K562 (cell line): ENCODE measurements around the gene ORMDL2. TPM values are rescaled to one million over a fixed set of nuclear protein-coding genes. Genes with fewer than 3 reads are reported as not detected.
A peak's percentile ranks its signal among the peaks of the same experiment; 100 is the strongest.

Experiments
- ATAC-seq: fragments of 200-7000 bp; cut with Tn5 transposase; 3 replicates; pipeline ENCODE4 v1.9.1; 2020; ENCODE audit warnings: moderate library complexity
- BruUV-seq: library from RNA; stranded (reverse); fragments of 400-500 nt; replicated peaks from 2 replicates; lab custom pipeline; 2021; lab: Mats Ljungman, UMichigan
- CTCF ChIA-PET: fragments of 300-600 bp; formaldehyde crosslinking; extraction: SDS; loops from one replicate; lab custom pipeline; 2021; ENCODE audit warnings: low intra/inter-chr PET ratio; lab: Yijun Ruan, JAX
- POLR2A ChIA-PET: fragments of 300-600, 350-650 bp; sonication (Branson Sonifier 250); formaldehyde crosslinking; extraction: SDS; loops from one replicate; lab custom pipeline; 2021; ENCODE audit warnings: antibody characterized with exemption, inconsistent platforms; lab: Yijun Ruan, JAX
- DNase-seq, 4 experiments: peaks; one replicate each; pipeline versions ENCODE4 v3.0.0 to v3.0.0-alpha.2; 2011 to 2018; ENCODE audit warnings: low spot score in 3 of 4, mixed read lengths in 3 of 4; ENCODE audit errors: extremely low read depth in 1 of 4
- FAIRE-seq: peaks from 2 replicates; lab custom pipeline; 2011; peaks lifted over from hg19 to GRCh38; lab: Jason Lieb, UNC
- H2AFZ ChIP-seq: 2 replicates; pipeline ENCODE4 v1.6.0; 2011; ENCODE audit warnings: low read depth, low read length, control low read depth, inconsistent platforms
- H3K27ac ChIP-seq: fragments of 200-600 bp; 3 replicates; pipeline ENCODE4 v1.8.0; 2011; ENCODE audit warnings: low read depth, mild to moderate bottlenecking, control low read depth, inconsistent platforms, low read length, moderate library complexity, mixed read lengths; ENCODE audit errors: extremely low read depth
- H3K27me3 ChIP-seq, 2 experiments: fragments of 300-600 bp in 1 of 2; 2 replicates in 1 of 2; 3 replicates in 1 of 2; pipeline versions ENCODE4 v1.6.0 to v1.8.0; 2011; ENCODE audit warnings: inconsistent platforms in 2 of 2, low read length in 2 of 2, mild to moderate bottlenecking in 1 of 2, mixed read lengths in 1 of 2, moderate library complexity in 1 of 2; ENCODE audit not compliant: control insufficient read depth in 2 of 2, insufficient read depth in 2 of 2
- H3K36me3 ChIP-seq: fragments of 300-600 bp; 3 replicates; pipeline ENCODE4 v1.8.0; 2011; ENCODE audit warnings: mild to moderate bottlenecking, low read length, inconsistent platforms; ENCODE audit not compliant: control insufficient read depth, insufficient read depth
- H3K4me1 ChIP-seq, 2 experiments: fragments of 200-600 bp in 1 of 2; replicated peaks in 1 of 2; 2 replicates in 1 of 2; 3 replicates in 1 of 2; pipeline versions ENCODE4 v1.5.1 to v1.8.0; 2011; ENCODE audit warnings: inconsistent platforms in 2 of 2, low read length in 2 of 2, mild to moderate bottlenecking in 1 of 2, mixed read lengths in 1 of 2, moderate library complexity in 1 of 2; ENCODE audit not compliant: control insufficient read depth in 2 of 2, insufficient read depth in 2 of 2
- H3K4me2 ChIP-seq: 2 replicates; pipeline ENCODE4 v1.6.1; 2011; ENCODE audit warnings: low read length, control low read depth, inconsistent platforms, mixed read lengths; ENCODE audit not compliant: insufficient read depth
- H3K4me3 ChIP-seq: fragments of 200-600 bp; sonication (generic), shearing (Covaris generic); 2 replicates; pipeline ENCODE4 v1.5.1; 2016; ENCODE audit warnings: control low read depth, inconsistent platforms
- H3K79me2 ChIP-seq: fragments of 200-600 bp; 3 replicates; pipeline ENCODE4 v1.8.0; 2011; ENCODE audit warnings: low read length, inconsistent platforms; ENCODE audit not compliant: control insufficient read depth, insufficient read depth
- H3K9ac ChIP-seq, 2 experiments: 2 replicates each; pipeline versions ENCODE4 v1.6.0 to v1.6.1; 2011; ENCODE audit warnings: low read depth in 2 of 2, low read length in 2 of 2, control low read depth in 1 of 2, inconsistent platforms in 1 of 2, mild to moderate bottlenecking in 1 of 2, mixed read lengths in 1 of 2; ENCODE audit not compliant: insufficient read depth in 1 of 2
- H3K9me1 ChIP-seq: one replicate; pipeline ENCODE4 v1.6.0; 2011; ENCODE audit warnings: inconsistent platforms, mild to moderate bottlenecking, low read length, moderate library complexity; ENCODE audit not compliant: control insufficient read depth, insufficient read depth
- H3K9me3 ChIP-seq: replicated peaks from 2 replicates; pipeline ENCODE4 v1.5.1; 2011; ENCODE audit warnings: low read depth, low read length, inconsistent platforms; ENCODE audit not compliant: control insufficient read depth, insufficient read depth
- H4K20me1 ChIP-seq: replicated peaks from 2 replicates; pipeline ENCODE4 v1.6.1; 2011; ENCODE audit warnings: low read length, inconsistent platforms, mixed read lengths; ENCODE audit not compliant: control insufficient read depth, insufficient read depth
- C11orf30 ChIP-seq: fragments of 450-650 bp; IDR thresholded peaks from 2 replicates; pipeline ENCODE4 v1.6.1; 2016; ENCODE audit warnings: low read depth, mild to moderate bottlenecking
- FOSL1 ChIP-seq: fragments of 200-800 bp; sonication (Bioruptor generic); conservative IDR thresholded peaks from 2 replicates; pipeline ENCODE4 v1.6.1; 2016; ENCODE audit warnings: missing genetic modification characterization, missing compliant biosample characterization
- POLR2G ChIP-seq: fragments of 200-400 bp; formaldehyde crosslinking; IDR thresholded peaks from 2 replicates; pipeline ENCODE4 v1.6.1; 2017; ENCODE audit warnings: low read depth, mild to moderate bottlenecking, antibody characterized with exemption, low read length, moderate library complexity
- STAG1 ChIP-seq: sonication (generic); formaldehyde crosslinking; IDR thresholded peaks from 2 replicates; pipeline ENCODE4 v1.5.0; 2020; ENCODE audit warnings: missing genetic modification reagents, borderline replicate concordance
- TBP ChIP-seq: optimal IDR thresholded peaks from 2 replicates; pipeline ENCODE3; 2011; ENCODE audit warnings: low read depth, low read length, improper control_type of control experiment
- TRIM24 ChIP-seq, 2 experiments: fragments of 450-650 bp; IDR thresholded peaks; 2 replicates each; pipeline ENCODE4 v1.6.1; 2016
- ZBTB2 ChIP-seq: fragments of 450-650 bp; IDR thresholded peaks from 2 replicates; pipeline ENCODE4 v1.6.1; 2016; ENCODE audit warnings: antibody characterized with exemption
- ZNF280B ChIP-seq: fragments of 250-450 bp; sonication (Bioruptor Pico); IDR thresholded peaks from 2 replicates; pipeline ENCODE4 v1.5.1; 2021; ENCODE audit warnings: mild to moderate bottlenecking
- WGBS: fragments of 100-300 bp; shearing (Covaris generic); methylation state at CpG from one replicate; pipeline ENCODE4 v1.1.6; 2016; ENCODE audit warnings: low coverage, mixed read lengths; ENCODE audit not compliant: insufficient coverage; ENCODE audit errors: missing lambda C conversion rate; 5-methylcytosine and 5-hydroxymethylcytosine counted together
- in situ Hi-C: fragments of 300-500 bp; cut with MboI; formaldehyde crosslinking; loops from 4 replicates; pipeline ENCODE4 v1.15.0; 2018; ENCODE audit warnings: inconsistent platforms, mixed read lengths
- intact Hi-C: fragments of 100-400 bp; cut with micrococcal nuclease; formaldehyde crosslinking; loops from 2 replicates; pipeline ENCODE4 v1.14.2; 2022
- polyA plus RNA-seq, 8 experiments: library from polyadenylated mRNA; depleted of rRNA in 4 of 8; stranded (reverse) in 5 of 8; unstranded in 3 of 8; fragments of >200 nt; fragmentation: Nextera tagmentation in 2 of 8; fragmentation: Illumina TruSeq in 1 of 8; extraction: Ambion mirVana in 2 of 8; extraction: Trizol in 1 of 8; gene quantifications; 2 replicates each; pipeline versions ENCODE4 v1.2.1 to v1.2.3, GENCODE V29; 2011 to 2014; ENCODE audit warnings: inconsistent platforms in 1 of 8, missing spikeins in 1 of 8
- total RNA-seq, 7 experiments: library from RNA; depleted of rRNA in 6 of 7; stranded (reverse); fragments of >200 nt in 6 of 7; fragmentation: Illumina TruSeq in 2 of 7; extraction: Trizol in 2 of 7; gene quantifications; 2 replicates each; pipeline versions ENCODE4 v1.2.1 to v1.2.3, GENCODE V29; 2011 to 2021; ENCODE audit warnings: low replicate concordance in 1 of 7

Gene ORMDL2
- total and polyA plus RNA-seq, 9 of the 15 experiments (the other 6 are each of a cell fraction or from before 2014, with no cell fraction given), result 9.9 to 113 (median 34.4) TPM

- TF ChIP-seq FOSL1 (tag) (peak; percentile 96), ZBTB2 (no peak), TBP (peak; percentile 43), C11orf30 (peak; percentile 35), TRIM24 (IDR thresholded peaks at IDR 0.05) (peak; percentile 79 to 80)
These were observed 25.0 kb downstream of the ORMDL2 start, which contains the start of gene MMP19 (continued) for GRCh38 chr12:55842681-55843429.

- peak overlapping the region; percentile 74 for H3K4me2 ChIP-seq
- H4K20me1 ChIP-seq, result no peaks in the 10 kb centered on the region
- H3K27me3 ChIP-seq, result no peaks in the 10 kb centered on the region
- peaks cover 18 to 26% of the 10 kb centered on the region in 2 experiments for H3K4me1 ChIP-seq
- no peak for DNase-seq
- no peaks in the 10 kb centered on the region for H3K36me3 ChIP-seq
- no peak overlapping the region; a peak in 1 of 4 replicates for H3K9ac ChIP-seq
- H3K79me2 ChIP-seq, result no peaks in the 10 kb centered on the region
- no peak for TF ChIP-seq ZNF280B
- TF ChIP-seq POLR2G, result no peak
- no peak for TF ChIP-seq STAG1
- POLR2A ChIA-PET, result interaction anchor here (0.6 to 1.8 kb wide), 4 partner anchors 13 to 1151 kb away, joined by 3 to 17 read pairs (median 4); partner anchors contain the start of gene DNAJC14
- no peaks in the 10 kb centered on the region for H3K9me3 ChIP-seq
- H3K9me1 ChIP-seq, result no peaks in the 10 kb centered on the region
- no TSS peak for BruUV-seq
- in situ Hi-C loops (no loop called here), intact Hi-C loops (no loop called here)
- CTCF ChIA-PET, result no interaction called here
- FAIRE-seq, result no peak
- H2AFZ ChIP-seq, result peak overlapping the region; percentile 83
- WGBS, result 78% methylated on average over 4 of the region's 4 CpGs
- no peak overlapping the region for H3K27ac ChIP-seq
- ATAC-seq, result no peak
- H3K4me3 ChIP-seq, result no peak overlapping the region
These were observed 25.6 kb downstream of the ORMDL2 start for GRCh38 chr12:55843431-55843830.
